Lower lobe of right lung (tissue), 2 donors: ENCODE results near the gene ODR4. TPM values are rescaled to one million over a fixed set of nuclear protein-coding genes. Genes with fewer than 3 reads are reported as not detected.
"Not testable (repeated sequence)": the region's sequence is repeated elsewhere in the genome, so short reads cannot be mapped to it uniquely, and the experiment has no call there.

ENCODE experiments used
- ATAC-seq, 2 donors: fragments of 200-7000 bp; cut with Tn5 transposase; one replicate each; pipeline ENCODE4 v1.9.1; 2020 to 2022; ENCODE audit warnings: mild to moderate bottlenecking in 2 of 2, moderate library complexity in 2 of 2
- DNase-seq: peaks from one replicate; pipeline ENCODE4 v3.0.0-alpha.2; 2020
- H3K27ac ChIP-seq: fragments of 200-600 bp; one replicate; pipeline ENCODE4 v1.8.0; 2022
- H3K27me3 ChIP-seq: fragments of 200-600 bp; one replicate; pipeline ENCODE4 v1.8.0; 2022; ENCODE audit warnings: low read depth
- H3K36me3 ChIP-seq: fragments of 200-600 bp; one replicate; pipeline ENCODE4 v1.8.0; 2022; ENCODE audit warnings: mild to moderate bottlenecking
- H3K4me1 ChIP-seq: fragments of 200-600 bp; one replicate; pipeline ENCODE4 v1.8.0; 2022
- H3K4me3 ChIP-seq: fragments of 200-600 bp; one replicate; pipeline ENCODE4 v1.8.0; 2022; ENCODE audit warnings: mild to moderate bottlenecking
- H3K9me3 ChIP-seq: fragments of 200-600 bp; one replicate; pipeline ENCODE4 v1.8.0; 2022
- intact Hi-C: fragments of 100-400 bp; cut with DNase I; formaldehyde crosslinking; loops from one replicate; pipeline ENCODE4 v1.11.0; 2022
- total RNA-seq: library from RNA; stranded (reverse); fragmentation: NEBNext Ultra II Directional; extraction: Animal tissue kit (Norgen Biotek cat#: 25700); gene quantifications from one replicate; pipeline ENCODE4 v1.2.1, GENCODE V29; 2021
- TF ChIP-seq, protein P1 (sequence below): fragments of 200-600 bp; IDR thresholded peaks from one replicate; pipeline ENCODE4 v1.8.0; 2022; ENCODE audit warnings: antibody characterized with exemption, mild to moderate bottlenecking
- donor health status: DM: no; HTN: yes; CAD: no; lungs with severe emphysema.

Gene ODR4
- total RNA-seq, 1 donor from 2014 or later = 20.6 TPM

DNA sequence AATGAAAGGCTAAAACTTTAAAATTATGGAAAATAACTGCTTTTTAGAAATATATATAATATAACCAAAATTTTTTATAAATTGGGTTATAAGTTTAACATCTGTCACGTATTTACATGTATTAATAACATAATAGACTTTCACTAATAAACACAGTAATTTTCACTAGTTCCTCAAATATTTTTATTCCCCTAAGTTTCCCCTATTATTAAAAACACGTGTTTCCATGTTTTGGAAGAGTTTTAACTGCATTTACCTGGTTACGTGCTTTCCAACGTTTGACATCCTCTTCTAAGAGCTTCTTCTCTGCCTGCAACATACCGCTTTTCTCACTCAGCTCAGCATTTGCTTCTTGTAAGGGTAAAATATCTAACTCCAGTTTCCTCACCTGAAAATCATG, 34.9 kb upstream of the ODR4 start:
- no peak overlapping the region for H3K4me3 ChIP-seq
- H3K36me3 ChIP-seq = peaks cover 100% of the 10 kb centered on the region
- no peaks in the 10 kb centered on the region for H3K9me3 ChIP-seq
- no peak overlapping the region for H3K27ac ChIP-seq
- H3K4me1 ChIP-seq = no peaks in the 10 kb centered on the region
- DNase-seq (no peak), ATAC-seq (no peak)
- TF ChIP-seq, protein P1, sequence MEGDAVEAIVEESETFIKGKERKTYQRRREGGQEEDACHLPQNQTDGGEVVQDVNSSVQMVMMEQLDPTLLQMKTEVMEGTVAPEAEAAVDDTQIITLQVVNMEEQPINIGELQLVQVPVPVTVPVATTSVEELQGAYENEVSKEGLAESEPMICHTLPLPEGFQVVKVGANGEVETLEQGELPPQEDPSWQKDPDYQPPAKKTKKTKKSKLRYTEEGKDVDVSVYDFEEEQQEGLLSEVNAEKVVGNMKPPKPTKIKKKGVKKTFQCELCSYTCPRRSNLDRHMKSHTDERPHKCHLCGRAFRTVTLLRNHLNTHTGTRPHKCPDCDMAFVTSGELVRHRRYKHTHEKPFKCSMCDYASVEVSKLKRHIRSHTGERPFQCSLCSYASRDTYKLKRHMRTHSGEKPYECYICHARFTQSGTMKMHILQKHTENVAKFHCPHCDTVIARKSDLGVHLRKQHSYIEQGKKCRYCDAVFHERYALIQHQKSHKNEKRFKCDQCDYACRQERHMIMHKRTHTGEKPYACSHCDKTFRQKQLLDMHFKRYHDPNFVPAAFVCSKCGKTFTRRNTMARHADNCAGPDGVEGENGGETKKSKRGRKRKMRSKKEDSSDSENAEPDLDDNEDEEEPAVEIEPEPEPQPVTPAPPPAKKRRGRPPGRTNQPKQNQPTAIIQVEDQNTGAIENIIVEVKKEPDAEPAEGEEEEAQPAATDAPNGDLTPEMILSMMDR = no peak
- H3K27me3 ChIP-seq = no peaks in the 10 kb centered on the region
- intact Hi-C loops = no loop called here

DNA sequence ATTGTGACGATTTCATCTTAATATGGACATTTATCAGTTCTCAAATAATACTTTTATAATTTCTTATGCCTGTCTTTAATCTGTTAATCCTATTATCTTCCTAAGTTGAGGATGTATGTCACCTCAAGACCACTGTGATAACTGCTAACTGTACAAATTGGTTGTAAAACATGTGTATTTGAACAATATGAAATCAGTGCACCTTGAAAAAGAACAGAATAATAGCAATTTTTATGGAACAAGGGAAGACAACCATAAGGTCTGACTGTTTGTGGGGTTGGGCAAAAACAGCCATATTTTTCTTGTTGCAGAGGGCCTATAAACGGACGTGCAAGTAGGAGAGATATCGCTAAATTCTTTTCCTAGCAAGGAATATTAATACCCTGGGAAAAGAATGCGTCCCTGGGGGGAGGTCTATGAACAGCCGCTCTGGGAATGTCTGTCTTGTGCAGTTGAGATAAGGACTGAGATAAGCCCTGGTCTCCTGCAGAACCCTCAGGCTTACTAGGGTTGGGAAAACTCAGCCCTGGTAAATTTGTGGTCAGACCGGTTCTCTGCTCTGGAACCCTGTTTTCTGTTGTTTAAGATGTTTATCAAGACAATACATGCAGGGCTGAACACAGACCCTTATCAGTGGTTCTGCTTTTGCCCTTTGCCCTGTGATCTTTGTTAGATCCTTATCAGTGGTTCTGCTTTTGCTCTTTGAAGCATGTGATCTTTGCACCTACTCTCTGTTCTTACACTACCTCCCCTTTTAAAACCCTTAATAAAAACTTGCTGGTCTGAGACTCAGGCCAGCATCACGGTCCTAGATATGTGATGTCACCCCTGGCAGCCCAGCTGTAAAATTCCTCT, 27.6 kb upstream of the ODR4 start:
- intact Hi-C loops, H3K27me3 ChIP-seq, H3K27ac ChIP-seq, H3K4me3 ChIP-seq, H3K9me3 ChIP-seq, ATAC-seq, DNase-seq, H3K4me1 ChIP-seq: not testable (repeated sequence)
- H3K36me3 ChIP-seq = peaks cover 100% of the 10 kb centered on the region

DNA sequence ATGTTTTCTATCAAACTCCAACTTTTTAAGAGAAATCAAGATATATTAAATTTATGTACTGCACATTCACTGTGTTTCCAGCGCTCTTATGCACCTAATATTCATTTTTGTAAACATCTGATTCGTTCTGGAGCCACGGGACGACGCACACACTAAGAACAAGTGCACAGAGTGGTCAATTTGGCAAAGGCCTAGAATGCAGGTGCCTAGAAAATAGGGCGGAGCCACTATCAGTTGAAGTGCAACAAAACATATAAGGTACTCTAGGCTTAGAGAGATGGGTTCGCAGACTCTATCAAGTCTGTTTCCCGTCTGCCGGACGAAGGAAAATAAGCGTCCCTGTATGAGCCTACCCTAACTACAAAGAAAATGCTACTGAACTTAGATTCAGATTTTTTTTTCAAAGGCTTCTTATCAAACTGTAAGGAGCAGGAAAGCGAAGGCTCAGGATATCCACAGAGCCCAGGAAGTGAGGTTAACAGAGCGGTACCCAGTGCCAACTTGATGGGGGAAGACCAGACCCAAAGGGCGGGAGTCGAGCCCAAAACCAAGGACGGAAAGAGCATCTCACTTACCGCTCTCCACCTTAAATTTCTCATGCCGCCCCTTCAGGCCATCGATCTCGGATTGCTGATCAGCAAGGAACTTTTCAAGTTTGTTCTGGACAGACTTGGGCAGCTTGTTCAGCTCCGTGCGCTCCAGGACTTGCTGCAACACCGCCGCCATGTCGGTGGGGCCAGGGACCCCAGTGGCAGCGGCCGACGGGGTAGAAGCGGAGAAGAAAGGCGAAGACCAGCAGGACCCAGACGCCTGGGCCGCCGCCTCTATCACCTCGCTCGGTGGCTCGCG, 1.1 kb upstream of the ODR4 start:
- TF ChIP-seq, protein P1 = no peak
- peak overlapping the region; percentile 97 for H3K27ac ChIP-seq
- no peaks in the 10 kb centered on the region for H3K27me3 ChIP-seq
- DNase-seq (no peak), ATAC-seq (peak; percentile 3 to 25)
- H3K4me3 ChIP-seq = peak overlapping the region; percentile 92
- H3K4me1 ChIP-seq = peaks cover 39% of the 10 kb centered on the region
- H3K9me3 ChIP-seq = no peaks in the 10 kb centered on the region
- intact Hi-C loops = no loop called here
- H3K36me3 ChIP-seq = peaks cover 38% of the 10 kb centered on the region

DNA sequence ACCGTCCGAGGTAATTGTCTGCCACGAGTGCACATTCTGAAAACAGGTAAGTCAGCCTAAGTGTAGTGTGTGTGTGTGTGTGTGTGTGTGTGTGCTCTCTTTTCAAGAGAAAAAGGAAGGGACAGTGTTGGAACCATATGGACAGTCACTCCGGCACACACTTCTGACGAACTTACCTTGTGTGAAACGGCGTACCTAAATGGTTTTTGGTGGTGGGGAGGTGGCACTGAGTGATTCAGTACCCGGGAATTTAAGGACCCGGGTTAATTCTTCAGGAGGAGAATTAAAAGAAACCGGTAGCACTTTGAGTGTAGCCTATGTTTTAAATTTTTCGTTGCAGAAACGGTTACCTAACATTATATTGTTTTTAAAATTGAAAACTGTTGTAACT, 286 bp downstream of the ODR4 start:
- TF ChIP-seq, protein P1 = no peak
- H3K27ac ChIP-seq = peak overlapping the region; percentile 97
- ATAC-seq (peak; percentile 38 to 40), DNase-seq (no peak)
- no peaks in the 10 kb centered on the region for H3K27me3 ChIP-seq
- intact Hi-C loops = no loop called here
- peaks cover 39% of the 10 kb centered on the region for H3K4me1 ChIP-seq
- H3K36me3 ChIP-seq = peaks cover 38% of the 10 kb centered on the region
- H3K4me3 ChIP-seq = peak overlapping the region; percentile 92
- H3K9me3 ChIP-seq = no peaks in the 10 kb centered on the region

DNA sequence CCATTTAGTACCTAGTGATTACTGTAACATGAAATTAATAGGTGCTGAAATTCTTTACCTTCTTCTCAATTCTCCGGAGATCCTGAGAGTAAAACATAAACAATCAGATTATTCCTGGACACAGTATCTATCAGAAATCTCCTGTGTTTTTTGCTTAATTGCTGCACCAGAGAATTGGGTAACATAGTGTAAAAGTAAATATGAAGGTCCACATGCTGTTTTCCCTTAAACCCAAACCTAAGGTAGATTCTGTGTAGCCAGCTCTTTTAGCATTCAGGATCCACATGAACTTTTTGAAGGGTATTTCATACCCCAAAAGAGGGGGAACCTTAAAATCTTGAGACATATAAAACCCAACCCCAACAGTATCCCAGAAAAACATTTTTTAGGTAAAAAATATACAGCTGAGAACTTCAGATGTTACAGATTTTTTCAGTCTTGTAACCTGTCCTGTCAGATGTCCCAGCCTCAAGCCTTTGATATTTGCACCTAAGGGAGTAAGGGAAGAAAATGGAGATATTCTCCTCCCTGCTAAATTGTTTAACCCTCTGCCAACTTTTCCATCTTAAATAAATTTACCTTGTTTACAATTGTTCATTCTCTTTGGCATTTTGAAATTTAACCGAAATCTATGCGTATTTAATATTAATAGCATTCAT, 11.2 kb downstream of the ODR4 start:
- H3K9me3 ChIP-seq = no peaks in the 10 kb centered on the region
- no peak for DNase-seq
- H3K27ac ChIP-seq = no peak overlapping the region
- no peak for ATAC-seq
- intact Hi-C loops = no loop called here
- H3K4me1 ChIP-seq = no peaks in the 10 kb centered on the region
- H3K27me3 ChIP-seq = no peaks in the 10 kb centered on the region
- TF ChIP-seq, protein P1 = no peak
- H3K4me3 ChIP-seq = no peak overlapping the region
- H3K36me3 ChIP-seq = peaks cover 86% of the 10 kb centered on the region
